ENCODE results near the gene SAP30BP. TPM values are rescaled to one million over a fixed set of nuclear protein-coding genes. Genes with fewer than 3 reads are reported as not detected.

SAP30BP gene
- total and polyA plus RNA-seq, 10 of the 15 experiments (the other 5 are each of a cell fraction or from before 2014, with no cell fraction given): 57.9 to 166 (median 94.5) TPM

DNA sequence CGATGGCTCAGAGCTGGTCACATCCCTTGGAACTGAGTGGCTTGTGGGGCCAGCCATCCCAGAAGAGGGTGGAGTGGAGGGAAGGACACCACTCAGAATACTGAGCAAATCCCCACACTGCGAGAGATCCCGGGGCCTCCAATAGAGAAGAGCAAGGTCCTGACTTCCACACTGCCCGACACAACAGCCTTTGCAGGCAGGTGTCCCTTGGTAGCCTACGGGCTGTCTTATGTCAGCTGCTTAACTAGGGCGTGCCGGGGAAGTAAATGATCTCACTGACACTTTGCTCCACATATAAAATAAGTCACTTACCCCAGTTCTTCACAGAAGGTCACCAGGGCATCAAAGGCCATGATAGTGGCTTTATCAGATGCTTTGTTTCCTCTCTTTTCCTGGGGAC lies 16.3 kb upstream of the SAP30BP start:
- ChIA-PET RAD21 (ENCODE audit: unreplicated experiment) (interaction anchor here (2.9 kb wide), 1 partner anchor 18 kb away, joined by 19 read pairs; the partner anchor contains the start of gene SMIM5), CTCF (interaction anchor here (0.9 to 19.5 kb wide), 6 partner anchors 16 to 97 kb away, joined by 3 to 349 read pairs (median 10); partner anchors contain the start of genes RECQL5, SAP30BP and SMIM5), SMC1A (ENCODE audit: uncharacterized antibody, unreplicated experiment) (interaction anchor here (1.0 to 4.7 kb wide), 4 partner anchors 17 to 49 kb away, joined by 3 to 32 read pairs (median 8); partner anchors contain the start of gene SMIM5), POLR2A (interaction anchor here (0.5 kb wide), 1 partner anchor 18 kb away, joined by 3 read pairs; the partner anchor contains the start of gene SMIM5)
- no peak overlapping the region for H2AFZ ChIP-seq (ENCODE audit: control insufficient read depth, low read depth, low read length)
- H3K9me3 ChIP-seq (replicated peaks; ENCODE audit: control insufficient read depth, insufficient read depth, low read length): no peaks in the 10 kb centered on the region
- no peak overlapping the region for H3K9ac ChIP-seq (ENCODE audit: control insufficient read depth, insufficient read depth, low read length)
- ATAC-seq (no peak), FAIRE-seq (no peak), DNase-seq (ENCODE audit: low read depth, low spot score) (no peak)
- H3K36me3 ChIP-seq (ENCODE audit: control insufficient read depth in 2 of 2, insufficient read depth in 2 of 2, low read length in 1 of 2): peaks cover 3 to 8% of the 10 kb centered on the region in 2 experiments; a peak in 3 of 4 replicates
- TF ChIP-seq YBX1 (IDR thresholded peaks at IDR 0.05) (no peak), FOXK2 (IDR thresholded peaks at IDR 0.05) (no peak), CBX5 (IDR thresholded peaks at IDR 0.05; ENCODE audit: low read depth) (no peak), MEF2A (IDR thresholded peaks at IDR 0.05; ENCODE audit: insufficient read depth, low read depth, low read length) (no peak), ZNF622 (IDR thresholded peaks at IDR 0.05) (no peak), RCOR1 (conservative IDR thresholded peaks at IDR 0.05; ENCODE audit: low read depth, low read length) (no peak), HDGF (IDR thresholded peaks at IDR 0.05) (no peak), ZNF384 (IDR thresholded peaks at IDR 0.05; ENCODE audit: borderline replicate concordance, low read depth, low read length) (no peak), EED (IDR thresholded peaks at IDR 0.05; ENCODE audit: low read depth) (no peak)
- TF ChIP-seq, protein P1, sequence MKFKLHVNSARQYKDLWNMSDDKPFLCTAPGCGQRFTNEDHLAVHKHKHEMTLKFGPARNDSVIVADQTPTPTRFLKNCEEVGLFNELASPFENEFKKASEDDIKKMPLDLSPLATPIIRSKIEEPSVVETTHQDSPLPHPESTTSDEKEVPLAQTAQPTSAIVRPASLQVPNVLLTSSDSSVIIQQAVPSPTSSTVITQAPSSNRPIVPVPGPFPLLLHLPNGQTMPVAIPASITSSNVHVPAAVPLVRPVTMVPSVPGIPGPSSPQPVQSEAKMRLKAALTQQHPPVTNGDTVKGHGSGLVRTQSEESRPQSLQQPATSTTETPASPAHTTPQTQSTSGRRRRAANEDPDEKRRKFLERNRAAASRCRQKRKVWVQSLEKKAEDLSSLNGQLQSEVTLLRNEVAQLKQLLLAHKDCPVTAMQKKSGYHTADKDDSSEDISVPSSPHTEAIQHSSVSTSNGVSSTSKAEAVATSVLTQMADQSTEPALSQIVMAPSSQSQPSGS (IDR thresholded peaks at IDR 0.05; ENCODE audit: low read length): no peak
- in situ Hi-C loops (cut with MboI): no loop called here
- no peak overlapping the region for H3K27ac ChIP-seq (ENCODE audit: control insufficient read depth, insufficient read depth)
- no peaks in the 10 kb centered on the region for H3K79me2 ChIP-seq (ENCODE audit: control insufficient read depth, insufficient read depth, low read length)
- no peaks in the 10 kb centered on the region for H4K20me1 ChIP-seq (ENCODE audit: control insufficient read depth, insufficient read depth)
- no peaks in the 10 kb centered on the region for H3K27me3 ChIP-seq (replicated peaks in 1 of 2; ENCODE audit: control insufficient read depth in 2 of 2, insufficient read depth in 2 of 2, low read length in 1 of 2)
- H3K4me3 ChIP-seq: no peak overlapping the region
- H3K4me2 ChIP-seq (ENCODE audit: control insufficient read depth, insufficient read depth): no peak overlapping the region
- peaks cover 11% of the 10 kb centered on the region for H3K4me1 ChIP-seq (ENCODE audit: control insufficient read depth, insufficient read depth, low read length)
- BruUV-seq (replicated peaks): no TSS peak
- intact Hi-C loops (cut with micrococcal nuclease; ENCODE audit: unreplicated experiment): no loop called here
- WGBS (ENCODE audit: insufficient coverage, insufficient replicate concordance, low lambda C conversion rate, missing lambda C conversion rate): 92% methylated on average over 7 of the region's 7 CpGs
